ENCODE data around the gene DLG1.

The DLG1 gene

GRCh38 chr3:197229836-197230235, 68.6 kb downstream of the DLG1 start:
- in situ Hi-C loops (cut with HindIII; ENCODE audit: low sequenced_read_pairs) = no loop called here
- no peak for DNase-seq (ENCODE audit: low read depth)
- no peak overlapping the region for H3K4me3 ChIP-seq (ENCODE audit: low read depth, low read length)
- TF ChIP-seq CTCF (IDR thresholded peaks at IDR 0.05; ENCODE audit: low read depth, low read length, missing control alignments) = no peak

DNA sequence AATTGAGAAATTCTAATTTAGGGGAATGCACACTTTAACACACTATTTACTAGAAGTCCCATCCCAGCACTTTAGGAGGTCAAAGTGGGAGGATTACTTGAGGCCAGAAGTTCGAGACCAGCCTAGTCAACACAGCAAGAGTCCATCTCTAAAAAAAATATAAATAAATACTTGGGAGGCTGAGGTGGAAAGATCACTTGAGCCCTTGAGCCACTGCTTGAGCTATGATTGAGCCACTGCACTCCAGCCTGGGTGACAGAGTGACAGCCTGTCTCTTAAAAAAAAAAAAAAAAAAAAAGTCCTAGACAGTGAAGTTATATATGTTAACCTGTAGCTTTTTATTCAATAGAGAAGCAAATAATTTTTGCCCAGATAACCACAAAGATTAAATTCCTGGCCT, 69.2 kb downstream of the DLG1 start:
- no peak for TF ChIP-seq CTCF (IDR thresholded peaks at IDR 0.05; ENCODE audit: low read depth, low read length, missing control alignments)
- in situ Hi-C loops (cut with HindIII; ENCODE audit: low sequenced_read_pairs) = no loop called here
- DNase-seq (ENCODE audit: low read depth) = no peak
- H3K4me3 ChIP-seq (ENCODE audit: low read depth, low read length) = no peak overlapping the region

DNA sequence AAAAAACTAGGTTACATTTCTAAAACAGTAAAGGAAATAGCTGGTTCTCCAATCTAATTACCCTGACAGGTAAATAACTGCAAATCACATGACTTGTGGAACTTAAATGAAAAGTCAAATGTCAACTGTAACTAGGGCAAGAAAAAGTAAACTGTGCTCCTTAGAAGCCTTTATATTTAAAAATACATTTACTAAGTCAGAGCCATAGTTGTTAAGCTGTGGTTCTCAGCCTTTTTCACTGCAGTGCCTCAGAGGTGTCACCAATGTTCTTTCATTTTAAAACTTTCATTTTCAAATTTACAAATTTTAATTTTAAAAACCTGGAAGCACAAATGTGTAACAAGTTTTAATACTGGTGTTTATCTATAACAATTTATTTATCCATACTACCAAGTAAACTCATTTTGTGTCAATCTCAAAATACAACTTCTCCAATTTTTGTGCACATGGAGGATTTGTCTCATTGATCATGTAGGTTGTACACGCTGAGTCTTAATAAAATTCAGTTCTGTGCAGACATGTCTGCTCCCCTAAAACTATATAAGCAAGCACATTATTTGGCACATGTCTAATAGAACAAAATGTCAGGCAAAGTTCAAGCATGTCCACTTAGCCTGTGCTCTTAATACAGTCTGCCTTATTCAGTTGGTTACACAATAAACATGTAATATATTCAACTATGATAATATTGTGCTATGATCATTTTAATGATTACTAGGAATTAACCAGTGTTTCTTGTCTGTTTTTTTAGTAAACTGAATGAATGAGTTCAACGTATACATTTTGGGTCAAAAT, 70.4 kb downstream of the DLG1 start:
- in situ Hi-C loops (cut with HindIII; ENCODE audit: low sequenced_read_pairs) = no loop called here
- no peak for TF ChIP-seq CTCF (IDR thresholded peaks at IDR 0.05; ENCODE audit: low read depth, low read length, missing control alignments)
- no peak for DNase-seq (ENCODE audit: low read depth)
- no peak overlapping the region for H3K4me3 ChIP-seq (ENCODE audit: low read depth, low read length)

- no peak for TF ChIP-seq CTCF (IDR thresholded peaks at IDR 0.05; ENCODE audit: low read depth, low read length, missing control alignments)
- DNase-seq (ENCODE audit: low read depth) = no peak
- H3K4me3 ChIP-seq (ENCODE audit: low read depth, low read length) = no peak overlapping the region
- in situ Hi-C loops (cut with HindIII; ENCODE audit: low sequenced_read_pairs) = no loop called here
These were observed 72.2 kb downstream of the DLG1 start for GRCh38 chr3:197226179-197226578.

GRCh38 chr3:197225579-197225978, 72.8 kb downstream of the DLG1 start:
- DNase-seq (ENCODE audit: low read depth) = no peak

DNA sequence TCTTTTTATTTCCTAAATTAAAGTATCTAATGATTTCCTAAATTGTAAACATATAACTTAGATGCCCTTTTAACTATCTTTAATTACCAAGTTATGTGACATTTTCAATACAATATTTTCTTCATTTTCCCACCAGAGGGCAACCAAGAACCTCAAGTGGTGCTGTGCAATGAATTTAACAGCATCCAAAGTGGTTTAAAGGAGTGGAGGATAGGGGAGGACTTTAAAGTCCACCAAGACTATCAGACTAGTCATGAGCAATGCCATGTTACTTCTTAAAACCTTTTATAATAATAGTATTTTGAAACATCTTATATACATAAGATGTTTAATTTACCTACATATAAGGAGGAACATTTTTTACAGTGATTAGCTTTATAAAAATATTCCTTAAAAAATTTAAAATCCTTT, 74.4 kb downstream of the DLG1 start:
- in situ Hi-C loops (cut with HindIII; ENCODE audit: low sequenced_read_pairs) = no loop called here

More at GRCh38 chr3:197225579-197225978, 72.8 kb downstream of the DLG1 start:
- no peak overlapping the region for H3K4me3 ChIP-seq (ENCODE audit: low read depth, low read length)
- TF ChIP-seq CTCF (IDR thresholded peaks at IDR 0.05; ENCODE audit: low read depth, low read length, missing control alignments) = no peak
- in situ Hi-C loops (cut with HindIII; ENCODE audit: low sequenced_read_pairs) = no loop called here

More for the DNA sequence above, 74.4 kb downstream of the DLG1 start:
- no peak overlapping the region for H3K4me3 ChIP-seq (ENCODE audit: low read depth, low read length)
- TF ChIP-seq CTCF (IDR thresholded peaks at IDR 0.05; ENCODE audit: low read depth, low read length, missing control alignments) = peak; percentile 60
- peak; percentile 47 for DNase-seq (ENCODE audit: low read depth)
